Omental fat pad (tissue), 4 donors: ENCODE data around the gene HOXD8. TPM values are rescaled to one million over a fixed set of nuclear protein-coding genes. Genes with fewer than 3 reads are reported as not detected.

Experiments used
- ATAC-seq: fragments of 150-250 bp; one replicate; pipeline ENCODE4 v1.9.1; 2016; ENCODE audit warnings: mild to moderate bottlenecking, moderate library complexity; ENCODE audit not compliant: low FRiP score
- DNase-seq: peaks from one replicate; pipeline ENCODE4 v3.0.0-alpha.2; 2019; ENCODE audit warnings: low spot score
- CTCF ChIP-seq, 3 donors: fragments of 450-650 bp; IDR thresholded peaks; one replicate each; pipeline ENCODE4 v1.5.1; 2016 to 2017; ENCODE audit warnings: antibody characterized with exemption in 3 of 3, mild to moderate bottlenecking in 3 of 3, moderate library complexity in 2 of 3
- total RNA-seq, 4 donors: library from RNA; depleted of rRNA; stranded (reverse); fragments of >200 nt; gene quantifications; one replicate each; pipeline ENCODE4 v1.1.0, GENCODE V29; 2016

Gene HOXD8
- total RNA-seq, 4 donors from 2014 or later, result 3.7 to 24.6 (median 7.6) TPM

- DNase-seq (no peak), ATAC-seq (no peak)
- TF ChIP-seq CTCF (IDR thresholded peaks at IDR 0.05), result no peak
These were observed 21.3 kb downstream of the HOXD8 start for GRCh38 chr2:176150584-176151441.

GRCh38 chr2:176151442-176152287, 22.2 kb downstream of the HOXD8 start, which contains the start of gene HOXD4:
HOXD4 (plus strand) TSS chr2:176151550; CDS start chr2:176151634, 84 bp downstream.
- DNase-seq, result no peak
- ATAC-seq, result no peak
- no peak for TF ChIP-seq CTCF (IDR thresholded peaks at IDR 0.05)

- ATAC-seq, result no peak
- DNase-seq, result no peak
- no peak for TF ChIP-seq CTCF (IDR thresholded peaks at IDR 0.05)
These were observed 23.1 kb downstream of the HOXD8 start for GRCh38 chr2:176152350-176153181.

- DNase-seq (no peak), ATAC-seq (no peak)
- TF ChIP-seq CTCF (IDR thresholded peaks at IDR 0.05), result no peak
These were observed 25.2 kb downstream of the HOXD8 start for GRCh38 chr2:176154576-176155252.

- ATAC-seq (no peak), DNase-seq (no peak)
- no peak for TF ChIP-seq CTCF (IDR thresholded peaks at IDR 0.05)
These were observed 26.0 kb downstream of the HOXD8 start for GRCh38 chr2:176155356-176156044.
